Neural progenitor cell (in vitro differentiated cells): Measurements from ENCODE around the gene MYOG.

Experiments
- CTCF ChIP-seq: fragments of 200-600 bp; sonication (generic); IDR thresholded peaks from 2 replicates; pipeline ENCODE4 v1.5.1; 2017; ENCODE audit warnings: antibody characterized with exemption, mild to moderate bottlenecking
- EZH2phosphoT487 ChIP-seq: fragments of 200-600 bp; sonication (generic); IDR thresholded peaks from 2 replicates; pipeline ENCODE4 v1.6.1; 2017; ENCODE audit warnings: antibody characterized with exemption

- TF ChIP-seq CTCF (no peak), EZH2phosphoT487 (no peak)
Measured at GRCh38 chr1:203059485-203059884, 26.3 kb downstream of the MYOG start.
